Measurements from ENCODE around the gene PGPEP1. TPM values are rescaled to one million over a fixed set of nuclear protein-coding genes. Genes with fewer than 3 reads are reported as not detected.

PGPEP1 gene
- polyA plus RNA-seq, 1 of the 3 experiments (the other 2 are of a cell fraction) = 13.8 TPM

GRCh38 chr19:18364826-18365528 lies 24.6 kb downstream of the PGPEP1 start (continued):
- TF ChIP-seq CHD2 (IDR thresholded peaks at IDR 0.05; ENCODE audit: low read length, partially characterized antibody) (peak; percentile 87), ZBTB33 (IDR thresholded peaks at IDR 0.05; ENCODE audit: borderline replicate concordance, low read depth) (peak; percentile 71; the same call in 1 of the 2 replicates), USF1 (IDR thresholded peaks at IDR 0.05; ENCODE audit: borderline replicate concordance, low read depth) (peak; percentile 33; the same call in 1 of the 2 replicates), JUND (IDR thresholded peaks at IDR 0.05) (peak; percentile 78; the same call in 1 of the 2 replicates), SIN3A (IDR thresholded peaks at IDR 0.05; ENCODE audit: borderline replicate concordance, low read depth, low read length) (peak; percentile 66; the same call in 1 of the 2 replicates), ELF1 (IDR thresholded peaks at IDR 0.05) (peak; percentile 79), POLR2AphosphoS5 (IDR thresholded peaks at IDR 0.05; ENCODE audit: low read depth, low read length) (peak; percentile 40; the same call in 1 of the 2 replicates), GABPA (IDR thresholded peaks at IDR 0.05; ENCODE audit: low read depth) (peak; percentile 61; the same call in 1 of the 2 replicates), RXRA (IDR thresholded peaks at IDR 0.05; ENCODE audit: borderline replicate concordance, low read depth) (peak; percentile 93; the same call in 1 of the 2 replicates), RFX5 (IDR thresholded peaks at IDR 0.05; ENCODE audit: low read length) (peak; percentile 24; the same call in 1 of the 2 replicates)

- H3K4me1 ChIP-seq (ENCODE audit: control insufficient read depth in 1 of 2, insufficient read depth in 2 of 2, low read depth in 1 of 2, low read length in 1 of 2) = peaks cover 20 to 23% of the 10 kb centered on the region in 2 experiments; a peak in 3 of 4 replicates
- H4K20me1 ChIP-seq (ENCODE audit: insufficient read depth) = no peaks in the 10 kb centered on the region
- ChIA-PET POLR2A (interaction anchor here (0.7 kb wide), 1 partner anchor 85 kb away, joined by 4 read pairs; the partner anchor contains the start of gene JUND), CTCF (interaction anchor here (1.3 to 7.5 kb wide), 6 partner anchors 16 to 86 kb away, joined by 5 to 66 read pairs (median 6); partner anchors contain the start of gene GDF15)
- WGBS (ENCODE audit: low lambda C conversion rate) = 100% methylated on average over 2 of the region's 2 CpGs
- H3K27ac ChIP-seq (ENCODE audit: low read depth in 2 of 2, low read length in 1 of 2) = peak overlapping the region; percentile 96 to 98
- no peaks in the 10 kb centered on the region for H3K9me3 ChIP-seq
- no peaks in the 10 kb centered on the region for H3K27me3 ChIP-seq (ENCODE audit: insufficient read depth)
- no peak overlapping the region for H3K4me3 ChIP-seq (ENCODE audit: low read depth in 2 of 2, low read length in 1 of 2)
- H3F3A ChIP-seq (replicated peaks; ENCODE audit: insufficient read depth) = peaks cover 21% of the 10 kb centered on the region
- H3K9me2 ChIP-seq = no peaks in the 10 kb centered on the region
- TF ChIP-seq CHD2 (IDR thresholded peaks at IDR 0.05; ENCODE audit: low read length, partially characterized antibody) (no peak), SIN3A (IDR thresholded peaks at IDR 0.05; ENCODE audit: borderline replicate concordance, low read depth, low read length) (no peak), IRF3 (IDR thresholded peaks at IDR 0.05; ENCODE audit: low read depth, low read length) (no peak), FOXM1 (IDR thresholded peaks at IDR 0.05; ENCODE audit: low read depth) (no peak), POLR2AphosphoS5 (IDR thresholded peaks at IDR 0.05; ENCODE audit: low read depth, low read length) (no peak), EZH2phosphoT487 (IDR thresholded peaks at IDR 0.05; ENCODE audit: borderline replicate concordance, low read depth) (no peak), ZBTB33 (IDR thresholded peaks at IDR 0.05; ENCODE audit: borderline replicate concordance, low read depth) (no peak), NRF1 (IDR thresholded peaks at IDR 0.05; ENCODE audit: low read depth, low read length) (no peak), RAD21 (IDR thresholded peaks at IDR 0.05; ENCODE audit: low read length) (no peak), EP300 (IDR thresholded peaks at IDR 0.05; ENCODE audit: borderline replicate concordance in 1 of 2, low read depth in 1 of 2, low read length in 1 of 2) (no peak), GATA2 (CRISPR knock-in tag; IDR thresholded peaks at IDR 0.05) (no peak)
- no peak overlapping the region for H3K9ac ChIP-seq
- DNase-seq = no peak
- H3K79me2 ChIP-seq (ENCODE audit: insufficient read depth) = no peaks in the 10 kb centered on the region
- peaks cover 0 to 9% of the 10 kb centered on the region in 2 experiments for H3K36me3 ChIP-seq (replicated peaks in 1 of 2; ENCODE audit: control insufficient read depth in 1 of 2, insufficient read depth in 2 of 2, low read length in 1 of 2)
- no peak overlapping the region for H3K4me2 ChIP-seq
- no peak overlapping the region for H2AFZ ChIP-seq (ENCODE audit: low read depth)
These were observed 25.6 kb downstream of the PGPEP1 start for GRCh38 chr19:18366021-18366435.

Measured in SK-N-SH (cell line).